Cortex of kidney (tissue), 1 donor: ENCODE results near the gene FRRS1.

ENCODE experiments used
- DNase-seq: peaks from one replicate; lab custom pipeline; 2025; lab: John Stamatoyannopoulos, UW

The FRRS1 gene

GRCh38 chr1:99675994-99676393 lies 90.4 kb downstream of the FRRS1 start:
- DNase-seq, result no peak

DNA sequence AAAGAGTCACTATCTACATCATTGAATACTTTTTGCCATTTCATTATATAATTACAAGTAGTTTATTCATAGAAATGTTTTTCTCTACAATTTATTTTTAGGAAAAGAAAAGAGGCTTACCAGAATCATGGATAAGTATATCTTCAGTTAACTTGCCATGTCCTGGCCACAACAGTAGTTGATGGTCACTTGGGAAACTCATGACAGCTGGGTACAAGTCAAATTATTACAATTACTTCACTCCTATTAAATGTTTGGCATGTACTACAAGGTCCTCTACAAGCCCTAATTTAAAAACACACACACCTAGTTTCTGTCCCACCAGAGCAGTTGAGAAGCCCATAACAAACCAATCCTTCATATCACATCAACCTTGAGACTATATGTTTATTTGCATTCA lies 91.1 kb downstream of the FRRS1 start:
- DNase-seq, result no peak

- DNase-seq, result no peak
Observed at GRCh38 chr1:99674115-99675064, 92.0 kb downstream of the FRRS1 start.

DNA sequence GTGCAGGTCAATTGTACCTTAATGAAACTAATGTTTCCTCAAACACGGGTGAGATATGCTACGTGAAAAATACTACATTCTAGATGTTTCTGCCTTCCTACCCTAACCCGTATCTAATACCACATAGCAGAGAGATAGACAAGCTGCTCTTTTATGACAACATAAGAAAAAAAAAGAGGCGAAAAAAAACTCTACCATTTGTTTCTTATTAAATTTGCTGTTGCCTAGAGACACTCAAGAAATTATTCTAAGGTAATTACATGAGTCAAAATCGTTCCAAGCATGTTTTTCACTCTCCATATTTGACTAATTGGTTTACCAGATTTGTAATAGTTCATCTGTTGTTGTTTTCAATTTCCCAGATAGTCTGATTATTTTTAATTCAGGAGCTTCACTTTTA lies 93.1 kb downstream of the FRRS1 start:
- no peak for DNase-seq

GRCh38 chr1:99672530-99673213 lies 93.8 kb downstream of the FRRS1 start:
- DNase-seq, result no peak

DNA sequence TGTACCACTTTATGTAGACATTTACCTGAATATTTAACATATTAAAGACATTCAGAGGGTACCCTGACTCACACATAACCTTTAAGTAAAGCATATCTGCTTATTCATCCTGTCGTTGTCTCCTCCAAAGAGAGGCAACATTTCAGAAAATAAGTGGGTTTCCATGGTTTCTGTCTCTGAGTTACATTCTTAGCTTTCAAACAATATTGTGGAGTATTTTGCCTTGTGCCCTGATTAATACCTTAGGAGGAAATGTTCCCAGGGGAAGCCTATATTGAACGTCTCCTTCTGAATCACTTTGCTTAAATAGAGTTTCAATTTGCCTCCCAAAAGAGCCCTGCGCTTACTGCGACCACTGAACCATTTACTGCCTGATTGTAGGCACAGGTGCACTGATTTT lies 94.4 kb downstream of the FRRS1 start:
- no peak for DNase-seq

DNA sequence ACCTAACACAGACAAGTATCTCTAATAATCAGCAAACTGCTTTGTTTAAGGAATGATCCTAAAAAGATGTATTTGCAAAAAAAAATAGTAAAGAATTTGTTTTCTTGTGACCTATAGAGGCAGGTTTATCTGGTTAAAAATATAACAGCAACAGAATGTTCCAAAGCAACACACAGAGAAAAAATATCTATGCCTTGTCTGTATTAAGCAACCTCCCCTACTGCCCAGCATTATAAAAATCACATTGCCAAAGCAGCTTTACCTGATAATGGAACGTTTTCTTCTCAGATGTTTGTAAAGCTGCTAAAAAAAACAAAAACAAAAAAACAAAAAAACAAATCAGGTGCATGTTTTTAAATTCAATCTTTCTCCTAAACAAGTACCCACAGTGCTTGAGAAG lies 95.9 kb downstream of the FRRS1 start:
- DNase-seq, result no peak

DNA sequence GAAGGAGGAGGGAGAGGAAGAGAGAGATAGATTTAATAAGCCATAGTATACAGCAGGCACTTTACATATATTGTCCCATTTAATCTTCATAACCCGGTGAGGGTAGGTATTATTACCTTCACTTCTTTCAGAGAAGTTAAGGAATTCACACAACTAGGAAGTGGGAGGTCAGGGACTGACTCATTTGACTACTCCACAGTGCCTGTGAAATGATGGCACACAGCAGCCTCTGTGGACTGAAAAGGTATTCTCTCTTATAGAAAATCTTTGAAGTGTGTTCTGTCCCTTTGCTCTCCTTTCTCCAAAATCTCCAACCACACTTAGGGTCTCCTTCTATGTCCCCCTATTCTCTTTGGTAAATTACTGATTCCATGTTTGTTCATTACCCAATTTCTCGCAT lies 96.6 kb downstream of the FRRS1 start:
- DNase-seq, result no peak

DNA sequence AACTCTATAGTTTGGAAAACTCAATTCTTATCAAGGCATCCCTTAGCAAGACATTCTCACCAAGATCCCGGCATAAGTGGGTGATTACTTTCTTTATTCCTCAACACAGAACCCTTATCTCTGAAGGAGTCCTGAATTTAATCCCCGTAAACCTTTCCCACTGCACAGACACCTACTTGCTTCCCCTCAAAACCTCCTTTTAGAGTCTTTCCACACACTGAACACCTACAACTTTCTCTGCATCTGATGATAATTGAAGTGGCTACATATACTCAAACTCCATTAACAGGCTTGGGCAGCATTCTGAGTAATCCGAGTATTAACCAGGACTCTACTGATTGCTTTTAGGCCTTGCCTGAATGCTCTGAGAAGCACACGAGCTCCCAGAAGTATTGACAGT lies 97.1 kb downstream of the FRRS1 start:
- DNase-seq, result no peak

GRCh38 chr1:99665212-99665611 lies 101.2 kb downstream of the FRRS1 start:
- DNase-seq, result no peak

DNA sequence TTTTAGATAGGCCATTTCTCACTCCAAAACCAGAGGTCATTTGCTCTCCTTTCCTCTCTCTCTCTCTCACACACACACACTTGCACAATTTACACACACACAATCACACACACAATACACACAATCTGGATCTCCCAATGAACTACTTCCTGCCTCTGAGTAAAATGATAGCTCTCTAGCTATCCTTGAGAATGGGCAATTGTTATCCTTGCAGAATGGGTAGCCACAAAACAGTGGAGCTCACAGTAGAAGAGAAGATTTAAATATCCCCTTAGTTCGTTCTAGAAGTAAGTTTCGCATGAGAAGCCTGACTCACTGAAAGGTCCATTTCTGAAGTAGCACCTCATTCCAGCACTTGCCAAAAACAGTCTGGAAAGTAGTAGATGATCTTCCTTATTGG lies 102.9 kb downstream of the FRRS1 start:
- no peak for DNase-seq

GRCh38 chr1:99662539-99663080 lies 103.8 kb downstream of the FRRS1 start:
- no peak for DNase-seq

DNA sequence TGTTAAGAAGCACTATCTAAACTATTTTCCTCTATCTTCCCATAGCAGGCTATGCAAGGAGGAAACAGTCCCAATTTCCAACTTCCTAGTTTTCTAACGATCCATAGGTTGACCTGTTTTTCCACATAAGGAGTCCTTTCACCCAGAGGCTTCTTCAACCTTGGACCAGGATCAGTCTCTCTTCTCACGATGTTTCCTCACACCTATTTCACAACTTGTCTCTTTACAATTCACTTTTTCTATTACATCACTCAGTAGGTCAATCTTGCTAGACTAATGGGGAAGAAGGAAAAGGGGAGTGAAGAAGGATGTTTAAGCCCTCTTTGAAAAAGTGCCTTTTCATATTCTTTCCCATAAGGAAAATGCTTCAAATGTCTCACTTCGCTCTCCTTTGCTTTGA lies 104.7 kb downstream of the FRRS1 start:
- no peak for DNase-seq

DNA sequence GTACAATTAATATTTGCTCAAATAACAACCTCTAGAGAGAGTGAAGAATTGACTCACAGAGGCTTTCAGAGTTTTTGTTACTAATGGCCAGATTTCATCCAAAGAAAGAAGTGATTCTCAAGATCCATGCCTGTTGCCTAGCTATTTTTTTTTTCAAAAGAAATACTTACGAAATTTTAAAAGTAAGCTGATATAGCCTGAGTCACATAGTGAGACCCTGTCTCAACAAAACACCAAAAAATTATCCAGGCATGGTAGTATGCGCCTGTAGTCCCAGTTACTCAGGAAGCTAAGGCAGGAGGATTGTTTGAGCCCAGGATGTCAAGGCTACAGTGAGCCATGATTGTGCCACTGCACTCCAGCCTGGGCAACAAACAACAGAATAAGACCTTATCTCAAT lies 105.9 kb downstream of the FRRS1 start:
- DNase-seq, result no peak

DNA sequence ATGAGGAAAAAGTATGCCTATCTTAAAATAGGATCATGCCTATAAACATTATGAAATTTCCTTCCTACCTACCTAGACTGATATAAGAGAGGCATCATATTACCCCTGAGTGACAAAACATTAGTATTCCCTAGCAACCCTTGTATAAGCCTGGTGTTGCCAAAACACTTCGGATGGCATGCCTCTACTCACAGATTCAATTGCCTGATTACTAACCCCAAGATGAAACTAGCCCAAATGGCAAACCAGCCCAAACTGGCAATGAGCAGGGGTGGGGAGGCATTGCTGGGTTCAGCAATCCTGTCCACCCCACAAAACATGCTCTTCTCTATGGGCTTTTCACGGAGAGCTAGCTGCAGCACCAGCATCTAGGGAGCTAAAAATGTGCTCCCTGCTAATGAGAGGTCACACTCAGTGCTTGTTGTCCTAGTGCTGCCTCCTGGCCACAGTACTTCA lies 106.7 kb downstream of the FRRS1 start:
- DNase-seq, result no peak
